Measurements from ENCODE around the gene PHKB.
"Not testable (repeated sequence)": the region's sequence is repeated elsewhere in the genome, so short reads cannot be mapped to it uniquely, and the experiment has no call there.

The PHKB gene

GRCh38 chr16:47538472-47538871 is 77.3 kb downstream of the PHKB start:
- TF ChIP-seq CTCF (IDR thresholded peaks at IDR 0.05; ENCODE audit: extremely low read depth, missing control alignments): no peak
- no peak for DNase-seq (ENCODE audit: low spot score)

DNA sequence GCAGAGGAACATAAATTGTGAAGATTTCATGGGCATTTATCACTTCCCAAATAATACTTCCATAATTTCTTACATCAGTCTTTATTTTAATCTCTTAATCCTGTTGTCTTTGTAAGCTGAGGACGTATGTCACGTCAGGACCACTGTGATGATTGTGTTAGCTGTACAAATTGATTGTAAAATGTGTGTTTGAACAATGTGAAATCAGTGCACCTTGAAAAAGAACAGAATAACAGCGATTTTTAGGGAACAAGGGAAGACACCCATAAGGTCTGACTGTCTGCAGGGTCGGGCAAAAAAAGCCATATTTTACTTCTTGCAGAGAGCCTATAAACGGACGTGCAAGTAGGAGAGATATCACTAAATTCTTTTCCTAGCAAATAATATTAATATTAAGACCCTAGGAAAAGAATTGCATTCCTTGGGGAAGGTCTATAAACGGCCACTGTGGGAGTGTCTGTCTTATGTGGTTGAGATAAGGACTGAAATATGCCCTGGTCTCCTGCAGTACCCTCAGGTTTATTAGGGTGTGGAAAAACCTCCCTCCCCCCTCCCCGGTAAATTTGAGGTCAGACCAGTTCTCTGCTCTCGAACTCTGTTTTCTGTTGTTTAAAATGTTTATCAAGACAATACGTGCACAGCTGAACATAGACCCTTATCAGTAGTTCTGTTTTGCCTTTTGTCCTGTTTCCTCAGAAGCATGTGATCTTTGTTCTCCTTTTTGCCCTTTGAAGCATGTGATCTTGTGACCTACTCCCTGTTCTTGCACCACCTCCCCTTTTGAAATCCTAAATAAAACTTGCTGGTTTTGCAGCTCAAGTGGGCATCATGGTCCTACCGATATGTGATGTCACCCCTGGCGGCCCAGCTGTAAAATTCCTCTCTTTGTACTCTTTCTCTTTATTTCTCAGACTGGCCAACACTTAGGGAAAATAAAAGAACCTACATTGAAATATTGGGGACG is 78.9 kb downstream of the PHKB start:
- DNase-seq (ENCODE audit: low spot score): not testable (repeated sequence)

- DNase-seq (ENCODE audit: low spot score): not testable (repeated sequence)
Observed at GRCh38 chr16:47541135-47541534, 80.0 kb downstream of the PHKB start.

DNA sequence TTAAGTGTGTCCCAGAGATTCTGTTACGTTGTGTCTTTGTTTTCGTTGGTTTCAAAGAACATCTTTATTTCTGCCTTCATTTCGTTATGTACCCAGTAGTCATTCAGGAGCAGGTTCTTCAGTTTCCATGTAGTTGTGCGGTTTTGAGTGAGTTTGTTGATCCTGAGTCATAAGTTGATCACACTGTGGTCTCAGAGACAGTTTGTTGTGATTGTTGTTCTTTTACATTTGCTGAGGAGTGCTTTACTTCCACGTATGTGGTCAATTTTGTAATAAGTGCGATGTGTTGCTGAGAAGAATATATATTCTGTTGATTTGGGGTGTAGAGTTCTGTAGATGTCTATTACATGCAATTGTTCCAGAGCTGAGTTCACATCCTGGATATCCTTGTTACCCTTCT is 83.1 kb downstream of the PHKB start:
- DNase-seq (ENCODE audit: low spot score): not testable (repeated sequence)

DNA sequence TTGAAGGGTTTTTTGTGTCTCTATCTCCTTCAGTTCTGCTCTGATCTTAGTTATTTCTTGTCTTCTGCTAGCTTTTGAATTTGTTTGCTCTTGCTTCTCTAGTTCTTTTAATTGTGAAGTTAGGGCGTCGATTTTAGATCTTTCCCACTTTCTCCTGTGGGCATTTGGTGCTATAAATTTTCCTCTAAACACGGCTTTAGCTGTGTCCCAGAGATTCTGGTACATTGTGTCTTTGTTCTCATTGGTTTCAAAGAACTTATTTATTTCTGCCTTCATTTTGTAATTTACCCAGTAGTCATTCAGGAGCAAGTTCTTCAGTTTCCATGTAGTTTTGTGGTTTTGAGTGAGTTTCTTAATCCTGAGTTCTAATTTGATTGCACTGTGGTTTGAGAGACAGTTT is 90.1 kb downstream of the PHKB start:
- not testable (repeated sequence) for DNase-seq (ENCODE audit: low spot score)

DNA sequence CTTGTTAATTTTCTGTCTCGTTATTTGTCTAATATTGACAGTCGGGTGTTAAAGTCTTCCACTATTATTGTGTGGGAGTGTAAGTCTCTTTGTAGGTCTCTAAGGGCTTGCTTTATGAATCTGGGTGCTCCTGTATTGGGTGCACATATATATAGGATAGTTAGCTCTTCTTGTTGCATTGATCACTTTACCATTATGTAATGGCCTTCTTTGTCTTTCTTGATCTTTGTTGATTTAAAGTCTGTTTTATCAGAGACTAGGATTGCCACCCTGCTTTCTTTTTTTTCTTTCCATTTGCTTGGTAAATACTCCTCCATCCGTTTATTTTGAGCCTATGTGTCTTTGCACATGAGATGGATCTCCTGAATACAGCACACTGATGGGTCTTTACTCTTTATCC is 90.6 kb downstream of the PHKB start:
- not testable (repeated sequence) for DNase-seq (ENCODE audit: low spot score)

DNA sequence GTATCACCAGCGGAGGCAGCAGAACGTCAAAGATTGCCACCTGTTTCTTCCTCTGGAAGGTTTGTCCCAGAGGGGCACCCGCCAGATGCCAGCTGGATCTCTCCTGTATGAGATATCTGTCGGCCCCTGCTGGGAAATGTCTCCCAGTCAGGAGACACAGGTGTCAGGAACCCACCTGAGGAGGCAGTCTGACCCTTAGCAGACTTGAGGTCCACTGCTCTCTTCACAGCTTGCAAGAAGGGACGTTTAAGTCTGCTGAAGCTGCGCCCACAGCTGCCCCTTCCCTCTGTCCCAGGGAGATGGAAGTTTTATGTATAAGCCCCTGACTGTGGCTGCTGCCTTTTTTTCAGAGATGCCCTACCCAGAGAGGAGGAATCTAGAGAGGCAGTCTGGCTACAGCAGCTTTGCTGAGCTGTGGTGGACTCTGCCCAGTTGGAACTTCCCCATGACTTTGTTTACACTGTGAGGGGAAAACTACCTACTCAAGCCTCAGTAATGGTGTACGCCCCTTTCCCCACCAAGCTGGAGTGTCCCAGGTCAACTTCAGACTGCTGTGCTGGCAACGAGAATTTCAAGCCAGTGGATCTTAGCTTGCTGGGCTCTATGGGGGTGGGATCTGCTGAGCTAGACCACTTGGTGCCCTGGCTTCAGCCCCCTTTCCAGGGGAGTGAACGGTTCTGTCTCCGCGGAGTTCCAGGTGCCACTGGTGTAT is 92.9 kb downstream of the PHKB start:
- no peak for DNase-seq (ENCODE audit: low spot score)
- TF ChIP-seq CTCF (IDR thresholded peaks at IDR 0.05; ENCODE audit: extremely low read depth, missing control alignments): no peak

- not testable (repeated sequence) for DNase-seq (ENCODE audit: low spot score)
Observed at GRCh38 chr16:47554587-47554986, 93.5 kb downstream of the PHKB start.

GRCh38 chr16:47561286-47561685 is 100.2 kb downstream of the PHKB start:
- no peak for DNase-seq (ENCODE audit: low spot score)
- TF ChIP-seq CTCF (IDR thresholded peaks at IDR 0.05; ENCODE audit: extremely low read depth, missing control alignments): no peak

GRCh38 chr16:47562366-47562765 is 101.2 kb downstream of the PHKB start:
- TF ChIP-seq CTCF (IDR thresholded peaks at IDR 0.05; ENCODE audit: extremely low read depth, missing control alignments): no peak
- no peak for DNase-seq (ENCODE audit: low spot score)

All from GM20000 (cell line).